Stimulated activated CD4-positive, alpha-beta T cell treated with anti-CD3 and anti-CD28 coated beads, Interleukin-12 subunit alpha, Interleukin-12 subunit beta, amount 100 ng/mL, for 24 hours (primary cell): ENCODE measurements around the gene LMO1.

Experiments
- DNase-seq, 2 experiments: peaks; one replicate each; pipeline ENCODE4 v3.0.0-alpha.2; 2020; ENCODE audit warnings: low read depth in 2 of 2

LMO1 gene

DNA sequence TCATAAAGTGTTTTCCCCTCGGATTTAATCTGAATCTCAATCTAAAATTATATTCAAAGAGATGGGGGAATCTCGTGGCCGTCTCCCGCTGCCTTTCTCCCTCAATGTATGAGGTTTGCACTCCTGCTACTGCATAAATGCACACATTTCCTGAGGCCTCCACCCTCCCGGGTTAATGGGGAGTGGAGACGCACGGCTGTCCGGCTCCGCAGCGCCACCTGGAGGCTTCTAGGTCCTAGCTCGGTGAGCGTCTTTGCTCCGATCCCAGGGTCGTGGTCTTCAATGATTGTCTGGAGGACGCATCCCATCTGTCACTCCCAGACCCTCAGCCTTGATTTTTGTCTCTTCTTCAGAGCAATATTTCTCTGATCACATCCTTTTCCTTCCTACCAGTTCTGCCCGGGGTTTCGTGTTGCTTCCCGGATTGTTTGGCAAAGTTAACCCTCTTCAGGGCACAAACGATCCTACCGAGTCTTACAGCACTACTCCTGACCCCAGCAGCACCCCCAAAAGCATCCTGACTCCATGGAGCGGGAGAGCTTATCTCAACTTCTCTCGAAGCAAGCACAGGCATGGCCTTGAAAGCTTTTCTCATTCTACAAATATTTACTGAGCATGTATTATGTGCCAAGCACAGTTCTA is at the start of gene LMO1:
TSS of gene LMO1 (minus strand) at position 110 of the 642 bp plus-strand sequence. CDS start 516 bp downstream, outside the sequence.
- DNase-seq, result peak; percentile 50 to 79

DNA sequence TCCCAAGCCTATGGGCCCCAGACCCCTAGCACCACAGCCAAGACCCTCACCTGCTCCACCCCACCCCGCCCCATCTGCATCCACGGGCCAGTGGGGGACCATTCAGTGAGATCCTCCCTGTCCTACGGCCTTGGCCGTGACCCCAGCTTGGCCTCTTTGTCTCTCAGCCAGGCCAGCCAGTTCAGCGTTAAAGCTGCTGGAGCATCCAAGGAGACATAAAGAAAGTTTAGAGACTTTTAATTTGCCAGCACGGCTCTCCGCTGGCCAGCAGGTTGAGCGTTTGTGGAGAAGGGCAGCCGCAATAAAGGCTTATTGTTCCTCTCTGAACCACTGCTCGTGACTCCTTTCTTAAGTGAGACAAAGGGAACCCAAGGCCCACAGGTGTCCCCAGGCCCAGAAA is 49.3 kb upstream of the LMO1 start:
- DNase-seq, result no peak

DNA sequence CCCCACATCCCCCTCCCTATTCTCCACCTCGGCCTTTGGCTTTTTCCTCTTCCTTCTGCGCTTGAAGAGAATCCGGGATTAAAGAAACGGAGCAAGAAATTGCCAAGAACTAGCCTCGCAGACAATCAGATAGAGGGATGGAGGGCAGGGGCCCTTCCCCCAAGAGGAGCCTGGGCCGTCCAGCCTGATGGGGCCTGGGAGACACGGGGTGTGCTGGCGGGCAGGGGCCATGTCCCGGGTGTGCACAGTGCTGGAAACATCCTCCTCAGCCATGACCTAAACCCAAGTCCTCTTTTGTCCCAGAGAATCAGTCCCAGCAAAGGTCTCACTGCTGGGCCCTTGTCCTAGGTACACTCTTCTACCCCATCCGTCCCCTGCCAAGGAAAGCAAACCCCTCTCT is 47.7 kb upstream of the LMO1 start:
- DNase-seq, result no peak

DNA sequence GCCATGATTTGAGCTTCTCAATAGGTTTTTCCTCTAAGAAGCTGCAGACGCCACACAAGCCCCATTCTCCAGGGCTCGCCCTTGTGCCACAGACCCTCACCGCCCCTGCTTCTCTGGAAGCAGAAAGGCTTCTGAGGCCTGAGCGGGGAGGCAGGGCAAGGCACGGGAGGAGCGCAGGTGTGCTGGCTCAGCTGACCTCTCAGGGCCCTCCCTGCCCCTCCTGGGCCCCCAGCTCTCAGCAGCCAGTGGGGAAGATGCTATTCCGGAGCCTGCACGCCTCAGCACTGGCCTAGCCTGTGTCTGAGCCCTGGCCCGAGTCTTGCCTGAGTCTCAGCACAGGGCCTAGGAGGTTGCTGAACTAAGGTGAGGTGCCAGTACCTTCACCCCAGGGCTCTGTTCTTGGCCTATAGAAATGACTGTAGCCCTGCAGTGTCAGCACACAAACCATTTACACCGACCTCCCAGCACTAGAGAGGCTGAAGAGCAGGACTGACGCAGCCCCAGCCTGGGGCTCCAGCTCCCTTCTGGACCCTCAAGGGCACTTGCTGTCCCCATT is 47.1 kb upstream of the LMO1 start:
- DNase-seq, result no peak

DNA sequence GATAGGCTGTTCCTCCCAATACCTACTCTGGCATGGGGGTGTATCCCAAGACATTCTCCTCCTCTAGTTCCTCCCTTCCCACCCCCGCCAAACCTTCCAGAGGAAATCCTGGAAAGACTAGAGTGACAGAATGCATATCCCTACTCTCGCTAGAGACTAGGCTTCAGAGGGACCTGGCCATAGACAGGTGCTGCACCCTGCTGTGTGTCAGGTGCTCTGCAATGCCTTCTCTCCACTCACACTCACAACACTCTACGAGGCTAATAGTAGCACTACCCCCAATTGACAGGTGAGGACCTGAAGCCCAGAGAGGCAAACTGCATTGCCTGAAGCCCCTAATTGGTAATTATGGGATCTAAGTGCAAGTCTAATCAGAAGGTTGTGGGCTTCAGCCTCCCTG is 46.2 kb upstream of the LMO1 start:
- no peak for DNase-seq

DNA sequence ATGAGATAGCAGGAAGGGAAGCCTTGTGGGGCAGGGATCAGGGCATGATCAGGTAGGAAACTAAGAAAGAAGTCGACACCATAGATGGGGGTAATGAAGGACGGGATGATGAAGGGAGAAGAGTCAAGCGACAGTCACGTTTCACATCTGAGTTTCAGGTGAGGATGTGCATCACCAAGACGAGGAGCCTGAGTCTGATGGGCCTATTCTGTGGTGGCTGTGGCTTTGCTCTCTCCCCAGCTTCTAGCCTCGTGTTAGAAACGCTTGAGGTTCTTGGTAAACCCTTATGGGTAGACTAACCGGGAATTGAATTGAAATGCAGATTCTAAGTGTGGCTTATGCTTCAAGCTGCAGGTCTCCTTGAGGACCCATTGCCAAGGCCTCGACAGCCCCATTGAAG is 45.6 kb upstream of the LMO1 start:
- DNase-seq, result no peak

DNA sequence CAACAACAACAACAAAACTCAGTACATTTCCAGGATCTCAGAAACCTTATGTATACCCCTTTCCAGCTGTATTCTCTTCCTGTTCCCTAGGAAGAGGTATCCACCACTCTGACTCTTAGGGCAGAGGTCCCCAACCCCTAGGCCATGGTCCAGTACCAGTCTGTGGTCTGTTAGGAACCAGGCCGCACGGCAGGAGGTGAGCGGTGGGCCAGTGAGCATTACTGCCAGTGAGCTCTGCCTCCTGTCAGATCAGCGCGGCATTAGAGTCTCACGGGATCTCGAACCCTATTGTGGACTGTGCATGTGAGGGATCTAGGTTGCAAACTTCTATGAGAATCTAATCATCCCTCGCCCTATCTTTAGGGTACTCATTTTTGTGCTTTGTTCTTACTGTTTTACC is 43.9 kb upstream of the LMO1 start:
- DNase-seq, result no peak

DNA sequence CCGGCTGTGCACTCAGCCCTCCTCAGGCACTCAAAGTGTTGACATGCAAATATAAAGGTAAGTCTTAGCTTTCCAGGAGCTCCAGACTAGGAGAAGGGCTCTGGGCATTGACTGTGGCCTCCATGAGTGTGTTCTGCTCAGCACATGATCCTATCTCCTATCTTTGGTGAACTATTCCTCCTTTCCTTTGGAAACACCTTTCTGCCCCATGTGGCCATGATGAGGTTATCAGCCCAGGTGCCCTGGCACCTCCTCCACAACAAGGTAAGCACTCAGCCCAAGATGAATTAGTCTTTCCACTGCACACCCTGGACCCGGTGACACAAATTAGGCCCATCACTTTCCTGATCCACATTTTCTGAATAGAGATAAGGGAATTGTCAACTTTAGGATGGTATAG is 37.9 kb upstream of the LMO1 start:
- DNase-seq, result no peak

DNA sequence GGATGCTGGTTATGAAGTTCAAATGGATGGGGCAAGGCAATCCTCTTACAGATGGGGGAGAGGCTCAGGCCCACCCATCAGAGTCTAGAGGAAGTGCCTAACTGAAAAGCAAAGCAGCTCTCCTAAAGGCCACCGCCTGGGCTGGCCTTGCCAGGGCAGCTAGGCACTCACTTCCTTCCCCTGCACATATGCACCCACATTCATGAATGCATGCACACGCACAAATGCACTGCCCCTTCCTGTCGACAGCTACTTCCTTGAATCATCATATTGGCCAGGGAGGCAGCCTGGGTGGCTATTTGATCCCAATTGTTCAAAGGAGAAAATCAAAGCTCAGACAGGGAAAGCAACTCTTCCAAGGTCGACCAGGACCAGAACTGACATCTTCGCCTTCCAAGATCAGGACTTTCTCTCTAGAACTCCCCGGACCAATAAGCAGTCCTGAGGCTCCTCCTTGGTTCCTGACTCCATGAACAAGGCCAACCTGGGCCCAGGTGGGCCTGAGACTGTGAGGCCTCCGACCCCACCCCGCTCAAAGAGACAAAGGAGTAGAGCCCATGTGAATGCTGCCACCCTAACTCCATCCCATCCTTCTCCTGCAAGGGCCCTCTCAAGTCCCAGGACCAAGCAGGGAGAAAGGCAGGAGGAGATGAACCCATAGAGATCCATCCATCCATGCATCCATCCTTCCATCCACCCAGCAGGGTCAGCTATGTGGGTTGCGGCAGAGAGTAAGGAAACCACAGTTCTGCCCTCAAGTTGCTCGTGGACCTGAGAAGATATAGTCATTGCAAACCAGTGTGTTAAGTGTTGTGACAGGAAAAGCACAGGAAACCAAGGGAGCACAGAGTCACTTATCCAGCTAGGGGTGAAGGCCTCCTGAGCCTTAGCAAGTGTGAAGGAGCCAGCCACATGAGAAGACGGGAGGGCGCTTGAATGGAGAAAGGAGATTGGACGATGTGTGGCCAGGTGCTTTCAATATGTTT is 35.4 kb upstream of the LMO1 start:
- no peak for DNase-seq

DNA sequence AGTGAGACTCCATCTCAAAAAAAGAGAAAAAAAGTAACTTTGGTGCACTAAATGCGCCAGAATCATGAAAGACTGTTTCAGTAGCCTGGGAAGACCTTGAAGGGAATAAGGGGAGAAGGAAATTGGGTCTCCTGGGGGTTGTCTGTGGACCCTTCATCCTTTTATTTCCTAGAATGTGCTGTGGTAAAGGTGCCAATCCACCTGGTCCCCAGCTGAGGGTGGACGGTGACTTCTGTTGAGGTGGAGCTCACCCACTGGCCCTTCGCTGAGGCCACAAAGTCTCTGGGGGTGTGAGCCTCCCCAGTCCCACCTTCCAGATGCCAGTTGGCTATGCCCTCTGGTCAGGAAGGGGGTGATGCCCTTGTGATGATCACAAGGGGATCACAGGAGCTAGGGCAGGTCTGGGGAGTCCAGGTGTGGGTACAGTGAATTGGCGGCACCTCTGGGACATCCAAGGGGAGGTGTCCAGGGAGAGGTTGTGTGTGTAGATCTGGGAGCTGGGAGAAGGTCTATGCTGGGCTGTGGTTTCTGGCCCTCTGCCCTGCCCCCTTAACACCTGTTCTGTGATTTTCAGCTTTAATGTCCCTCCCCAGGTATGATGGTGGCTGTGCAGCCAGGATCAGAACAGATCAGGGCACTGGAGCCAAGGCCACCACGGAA is 34.2 kb upstream of the LMO1 start:
- no peak for DNase-seq

DNA sequence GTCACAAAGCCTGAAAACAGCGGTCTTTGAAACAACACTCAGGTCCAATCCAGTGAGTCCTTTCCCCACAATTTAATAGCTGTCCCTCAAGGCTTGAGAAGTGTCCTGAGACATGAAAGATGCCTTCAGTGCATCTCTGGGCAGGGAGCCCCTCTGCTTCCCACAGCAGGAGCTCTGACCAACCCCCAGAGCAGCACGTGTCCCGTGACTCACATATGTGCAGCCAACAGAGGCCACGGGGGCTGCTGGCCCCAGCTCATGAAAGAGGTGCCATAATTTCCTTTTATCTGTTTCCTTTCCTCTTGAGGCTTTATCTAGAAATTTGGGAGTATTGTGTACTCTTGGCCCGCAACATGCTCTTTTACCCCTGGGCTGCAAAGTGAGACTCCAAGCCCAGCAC is 33.2 kb upstream of the LMO1 start:
- no peak for DNase-seq

DNA sequence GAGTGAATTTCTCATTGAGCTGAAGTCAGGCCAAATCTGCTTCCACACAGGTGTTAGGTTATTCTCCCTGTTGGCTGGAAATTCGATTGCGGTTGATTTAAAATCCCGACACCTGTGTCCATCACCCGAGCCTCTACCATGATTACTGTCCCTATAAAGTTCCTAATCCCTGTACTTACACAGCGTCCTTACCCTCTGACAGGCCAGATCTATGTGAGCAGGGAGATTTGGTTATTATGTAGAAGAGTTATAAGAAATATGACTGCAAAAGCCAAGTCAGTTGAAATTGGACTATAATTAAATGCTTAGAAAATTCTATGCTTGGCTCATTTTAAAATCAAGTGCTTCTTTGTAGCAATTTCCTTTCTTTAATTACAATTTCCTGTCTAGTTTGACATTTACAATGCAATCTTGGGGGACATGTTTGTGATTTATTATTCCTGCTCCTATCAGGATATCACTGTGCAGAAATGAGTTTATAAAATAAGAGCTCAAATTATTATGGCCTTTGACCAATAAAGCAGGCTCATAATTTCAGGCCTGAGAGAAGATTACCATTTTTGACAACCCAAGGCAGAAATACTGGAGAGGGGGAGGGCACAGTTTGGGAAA is 32.5 kb upstream of the LMO1 start:
- DNase-seq, result no peak

DNA sequence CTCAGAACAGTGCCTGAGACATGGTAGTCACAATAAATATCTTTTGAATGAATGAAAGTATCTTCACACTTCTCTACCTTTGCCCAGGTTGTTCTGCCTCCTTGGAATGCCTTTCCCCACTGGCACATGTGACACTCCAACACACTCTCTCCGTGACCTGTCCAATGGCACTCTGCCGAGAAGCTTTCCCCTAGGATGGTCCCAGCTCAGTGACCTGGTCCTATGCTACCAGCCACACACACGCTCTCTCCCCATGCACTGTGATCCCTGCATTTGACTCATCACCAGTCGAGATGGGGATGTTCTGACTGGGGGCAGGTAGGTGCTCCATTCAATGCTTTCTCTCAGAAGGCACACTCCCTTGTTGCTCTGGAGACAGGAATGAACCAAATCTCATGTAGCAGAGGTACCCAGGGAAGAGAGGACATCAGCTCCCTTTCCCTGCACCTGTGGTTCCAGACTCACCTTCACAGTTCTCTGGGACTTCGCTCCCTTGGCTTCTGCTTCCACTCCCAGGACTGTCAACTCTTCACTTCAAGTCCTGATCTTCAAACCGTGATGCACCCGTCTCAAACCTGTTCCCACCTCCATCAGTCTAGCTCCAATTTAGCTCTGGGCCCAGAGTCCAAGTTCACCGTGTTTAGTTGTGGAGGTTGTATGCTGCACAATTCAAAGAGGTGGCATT is 30.7 kb upstream of the LMO1 start:
- no peak for DNase-seq

DNA sequence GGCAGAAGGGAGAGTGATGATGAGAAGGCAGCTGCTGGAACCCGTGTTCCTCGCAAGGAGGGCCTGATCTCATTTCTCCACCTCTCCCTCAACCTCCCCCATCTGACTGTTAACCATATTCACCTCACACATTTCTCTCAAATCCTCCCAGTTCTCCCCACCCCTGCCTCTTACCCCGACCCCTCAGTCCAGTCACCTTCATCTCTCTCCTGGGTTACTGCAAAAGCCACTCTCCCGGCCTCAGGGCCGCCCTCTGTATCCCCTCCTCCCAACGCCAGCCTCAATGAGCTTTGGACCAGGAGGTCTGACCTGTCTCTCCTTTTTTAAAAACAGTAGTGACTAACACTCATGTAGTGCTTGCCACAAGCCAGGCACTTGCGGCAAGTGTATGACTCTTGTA is 29.5 kb upstream of the LMO1 start:
- DNase-seq, result no peak

DNA sequence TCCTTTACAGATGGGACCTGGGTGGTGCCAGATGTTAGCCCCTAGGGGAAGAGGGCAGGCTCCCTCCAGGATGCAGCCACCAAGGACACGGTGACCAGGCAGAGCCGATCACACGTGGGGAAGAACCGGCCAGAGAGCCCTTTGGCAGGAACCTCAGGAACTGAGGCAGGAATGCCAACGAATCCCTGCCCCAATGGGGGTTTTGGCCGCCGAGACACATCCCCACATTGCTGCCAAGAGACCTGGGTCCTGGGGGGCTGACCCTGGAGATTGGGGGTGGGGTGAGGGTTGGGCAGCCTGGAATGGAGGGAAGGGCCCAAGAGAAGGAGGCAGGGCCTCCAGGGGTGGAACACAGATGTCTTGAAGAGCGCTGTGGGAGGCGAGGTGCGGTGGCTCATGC is 28.7 kb upstream of the LMO1 start:
- DNase-seq, result no peak

DNA sequence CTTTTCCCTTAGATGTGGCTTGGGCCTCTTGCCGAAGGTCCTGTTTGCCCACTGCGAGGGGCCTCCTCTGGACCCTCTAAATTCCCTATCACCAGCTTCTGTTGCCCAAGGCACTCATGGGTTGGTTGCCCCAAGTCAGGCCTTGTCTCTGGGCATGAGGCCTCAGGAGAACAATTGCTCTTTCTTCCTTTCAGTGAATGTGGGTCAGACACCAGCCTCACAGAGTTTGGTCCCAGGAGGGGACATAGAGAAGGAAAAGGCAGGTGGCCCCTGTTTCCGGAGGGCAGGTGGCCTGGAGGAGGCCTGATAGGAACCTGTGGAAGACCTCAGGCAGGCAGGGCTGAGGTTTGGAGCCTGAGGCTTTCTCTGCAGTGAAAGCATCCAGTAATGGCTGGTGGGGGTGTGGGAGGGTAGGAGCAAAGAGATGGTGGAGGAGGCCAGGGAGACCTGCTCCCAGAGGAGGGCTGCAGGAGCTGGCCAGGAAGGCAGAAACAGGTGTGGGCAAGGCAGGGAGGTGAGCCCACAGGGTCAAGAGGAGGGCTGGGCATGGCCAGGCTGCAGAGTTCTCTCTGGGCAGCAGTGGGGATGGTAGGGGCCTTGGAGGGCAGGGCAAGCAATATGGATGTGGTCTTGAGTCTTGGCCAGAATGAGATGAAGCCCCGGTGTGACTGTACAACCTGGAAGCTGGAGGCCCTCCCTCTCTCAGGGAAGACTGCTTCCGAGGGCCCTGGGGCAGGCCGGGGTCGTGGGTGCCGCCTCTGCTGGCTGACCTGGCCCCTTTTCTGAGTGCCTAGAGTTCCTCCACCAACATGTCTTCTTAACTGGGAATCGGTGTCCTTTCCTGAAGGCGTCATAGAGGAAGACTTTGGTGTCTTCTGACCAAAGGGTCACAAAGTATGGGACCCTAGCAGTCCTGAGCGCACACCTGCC is 28.0 kb upstream of the LMO1 start:
- DNase-seq, result no peak

DNA sequence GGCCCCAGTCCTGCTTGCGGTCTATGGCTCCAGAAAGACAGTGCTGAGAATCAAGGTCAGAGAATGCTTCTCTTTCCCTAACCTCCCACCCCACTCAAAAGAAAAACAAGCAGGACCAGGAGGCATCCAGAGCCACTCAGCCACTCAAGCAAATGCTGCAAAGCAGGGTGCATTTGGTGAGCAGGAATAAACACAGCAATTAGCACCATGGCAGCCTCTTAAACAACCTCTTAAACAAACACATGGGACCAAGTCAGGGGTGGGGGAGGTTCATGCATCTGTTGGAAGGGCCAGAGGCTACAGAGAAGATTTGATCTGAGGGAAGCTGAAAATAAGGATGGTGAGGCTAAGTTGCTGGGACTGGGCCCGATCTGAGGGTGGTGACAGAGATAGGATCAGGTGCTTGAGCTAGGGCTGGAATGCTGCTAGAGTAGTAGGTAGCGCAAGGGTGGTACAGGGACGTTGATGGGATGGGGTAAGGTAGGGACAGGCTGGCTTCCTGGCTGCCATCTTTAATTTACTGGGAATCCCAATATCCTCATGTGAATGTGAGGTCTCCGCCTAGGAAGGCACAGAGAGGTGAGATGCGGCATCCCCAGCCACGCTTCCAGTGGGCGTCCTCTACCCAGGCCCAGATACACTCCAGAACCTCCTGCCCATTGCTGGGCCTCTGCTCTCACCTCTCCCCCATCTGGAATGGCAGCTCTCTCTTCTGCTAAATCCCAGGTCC is 26.6 kb upstream of the LMO1 start:
- DNase-seq, result no peak

DNA sequence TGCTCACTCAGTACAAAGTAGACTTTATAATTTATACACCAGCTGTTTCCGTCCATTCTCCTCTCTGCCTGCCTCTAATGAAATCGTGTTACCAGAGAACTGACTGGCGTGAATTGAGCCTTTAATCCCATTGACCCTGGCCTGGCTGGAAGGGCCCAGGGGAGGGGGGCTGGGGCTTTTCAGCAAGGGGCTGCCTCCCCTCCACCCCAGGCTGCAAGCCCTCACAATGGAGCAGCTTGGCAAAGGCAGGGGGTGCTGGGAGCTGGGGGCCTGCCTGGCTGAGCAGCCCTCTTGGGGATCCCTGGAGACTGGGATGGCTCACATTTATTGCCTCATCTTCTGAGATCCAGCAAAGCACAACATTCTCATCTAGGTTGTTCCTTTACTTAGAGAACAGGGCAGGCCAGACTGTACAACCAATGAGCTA is 25.8 kb upstream of the LMO1 start:
- no peak for DNase-seq

DNA sequence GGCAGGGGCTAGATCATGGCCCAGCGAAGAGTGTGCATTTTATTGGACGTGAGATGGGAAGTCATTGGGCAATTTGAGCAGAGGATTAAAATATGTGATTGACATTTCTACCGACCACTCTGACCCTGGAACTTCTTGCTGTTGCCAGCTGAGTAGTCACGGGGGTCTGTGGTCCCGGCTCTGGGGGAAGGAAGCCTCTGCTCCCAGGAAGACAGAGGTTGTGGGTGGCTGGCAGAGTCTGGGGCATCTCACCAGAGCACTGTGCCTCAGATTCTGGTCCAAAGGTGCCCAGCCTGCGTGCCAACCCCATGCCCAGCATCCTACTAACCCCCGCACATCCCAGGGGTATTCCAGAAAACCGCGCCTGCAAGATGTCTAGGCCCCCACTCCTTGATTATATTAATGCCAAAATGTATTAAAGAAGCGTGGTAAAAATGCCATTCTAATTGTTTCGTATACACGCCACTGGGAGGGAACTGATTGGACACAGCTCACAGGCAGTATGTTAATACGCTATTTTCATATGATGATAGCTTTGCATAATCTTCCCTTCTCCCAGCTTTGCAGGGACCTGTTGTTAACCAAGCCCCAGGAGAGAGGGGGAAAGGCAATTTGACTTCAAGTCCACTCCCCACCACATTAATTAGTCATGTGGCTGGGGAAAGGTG is 25.3 kb upstream of the LMO1 start:
- DNase-seq, result no peak
